K562 (cell line): ENCODE results near the gene PGAP3. TPM values are rescaled to one million over a fixed set of nuclear protein-coding genes. Genes with fewer than 3 reads are reported as not detected.

Experiments
- ATAC-seq: fragments of 200-7000 bp; cut with Tn5 transposase; 3 replicates; pipeline ENCODE4 v1.9.1; 2020; ENCODE audit warnings: moderate library complexity
- BruUV-seq: library from RNA; stranded (reverse); fragments of 400-500 nt; replicated peaks from 2 replicates; lab custom pipeline; 2021; lab: Mats Ljungman, UMichigan
- CTCF ChIA-PET: fragments of 300-600 bp; formaldehyde crosslinking; extraction: SDS; loops from one replicate; lab custom pipeline; 2021; ENCODE audit warnings: low intra/inter-chr PET ratio; lab: Yijun Ruan, JAX
- POLR2A ChIA-PET: fragments of 300-600, 350-650 bp; sonication (Branson Sonifier 250); formaldehyde crosslinking; extraction: SDS; loops from one replicate; lab custom pipeline; 2021; ENCODE audit warnings: antibody characterized with exemption, inconsistent platforms; lab: Yijun Ruan, JAX
- DNase-seq, 4 experiments: peaks; one replicate each; pipeline versions ENCODE4 v3.0.0 to v3.0.0-alpha.2; 2011 to 2018; ENCODE audit warnings: low spot score in 3 of 4, mixed read lengths in 3 of 4; ENCODE audit errors: extremely low read depth in 1 of 4
- FAIRE-seq: peaks from 2 replicates; lab custom pipeline; 2011; peaks lifted over from hg19 to GRCh38; lab: Jason Lieb, UNC
- H2AFZ ChIP-seq: 2 replicates; pipeline ENCODE4 v1.6.0; 2011; ENCODE audit warnings: low read depth, low read length, control low read depth, inconsistent platforms
- H3K27ac ChIP-seq: fragments of 200-600 bp; 3 replicates; pipeline ENCODE4 v1.8.0; 2011; ENCODE audit warnings: low read depth, mild to moderate bottlenecking, control low read depth, inconsistent platforms, low read length, moderate library complexity, mixed read lengths; ENCODE audit errors: extremely low read depth
- H3K27me3 ChIP-seq, 2 experiments: fragments of 300-600 bp in 1 of 2; 2 replicates in 1 of 2; 3 replicates in 1 of 2; pipeline versions ENCODE4 v1.6.0 to v1.8.0; 2011; ENCODE audit warnings: inconsistent platforms in 2 of 2, low read length in 2 of 2, mild to moderate bottlenecking in 1 of 2, mixed read lengths in 1 of 2, moderate library complexity in 1 of 2; ENCODE audit not compliant: control insufficient read depth in 2 of 2, insufficient read depth in 2 of 2
- H3K36me3 ChIP-seq: fragments of 300-600 bp; 3 replicates; pipeline ENCODE4 v1.8.0; 2011; ENCODE audit warnings: mild to moderate bottlenecking, low read length, inconsistent platforms; ENCODE audit not compliant: control insufficient read depth, insufficient read depth
- H3K4me1 ChIP-seq, 2 experiments: fragments of 200-600 bp in 1 of 2; replicated peaks in 1 of 2; 2 replicates in 1 of 2; 3 replicates in 1 of 2; pipeline versions ENCODE4 v1.5.1 to v1.8.0; 2011; ENCODE audit warnings: inconsistent platforms in 2 of 2, low read length in 2 of 2, mild to moderate bottlenecking in 1 of 2, mixed read lengths in 1 of 2, moderate library complexity in 1 of 2; ENCODE audit not compliant: control insufficient read depth in 2 of 2, insufficient read depth in 2 of 2
- H3K4me2 ChIP-seq: 2 replicates; pipeline ENCODE4 v1.6.1; 2011; ENCODE audit warnings: low read length, control low read depth, inconsistent platforms, mixed read lengths; ENCODE audit not compliant: insufficient read depth
- H3K4me3 ChIP-seq: fragments of 200-600 bp; sonication (generic), shearing (Covaris generic); 2 replicates; pipeline ENCODE4 v1.5.1; 2016; ENCODE audit warnings: control low read depth, inconsistent platforms
- H3K79me2 ChIP-seq: fragments of 200-600 bp; 3 replicates; pipeline ENCODE4 v1.8.0; 2011; ENCODE audit warnings: low read length, inconsistent platforms; ENCODE audit not compliant: control insufficient read depth, insufficient read depth
- H3K9ac ChIP-seq, 2 experiments: 2 replicates each; pipeline versions ENCODE4 v1.6.0 to v1.6.1; 2011; ENCODE audit warnings: low read depth in 2 of 2, low read length in 2 of 2, control low read depth in 1 of 2, inconsistent platforms in 1 of 2, mild to moderate bottlenecking in 1 of 2, mixed read lengths in 1 of 2; ENCODE audit not compliant: insufficient read depth in 1 of 2
- H3K9me1 ChIP-seq: one replicate; pipeline ENCODE4 v1.6.0; 2011; ENCODE audit warnings: inconsistent platforms, mild to moderate bottlenecking, low read length, moderate library complexity; ENCODE audit not compliant: control insufficient read depth, insufficient read depth
- H3K9me3 ChIP-seq: replicated peaks from 2 replicates; pipeline ENCODE4 v1.5.1; 2011; ENCODE audit warnings: low read depth, low read length, inconsistent platforms; ENCODE audit not compliant: control insufficient read depth, insufficient read depth
- H4K20me1 ChIP-seq: replicated peaks from 2 replicates; pipeline ENCODE4 v1.6.1; 2011; ENCODE audit warnings: low read length, inconsistent platforms, mixed read lengths; ENCODE audit not compliant: control insufficient read depth, insufficient read depth
- ADNP ChIP-seq: fragments of 200-800 bp; sonication (Bioruptor generic); IDR thresholded peaks from 2 replicates; pipeline ENCODE4 v1.6.1; 2016; ENCODE audit warnings: missing genetic modification characterization, missing compliant biosample characterization
- CBX1 ChIP-seq: sonication (generic); IDR thresholded peaks from 2 replicates; pipeline ENCODE4 v1.6.1; 2016; ENCODE audit warnings: antibody characterized with exemption, low read depth, mild to moderate bottlenecking
- CEBPZ ChIP-seq: fragments of 150-350 bp; IDR thresholded peaks from 2 replicates; pipeline ENCODE4 v1.6.1; 2014; ENCODE audit warnings: low read depth, mild to moderate bottlenecking, low read length, borderline replicate concordance
- CTCF ChIP-seq, 3 experiments: IDR thresholded peaks in 2 of 3; conservative IDR thresholded peaks in 1 of 3; 2 replicates each; pipeline ENCODE4 v1.5.1; 2011 to 2012; ENCODE audit warnings: low read length in 3 of 3, mild to moderate bottlenecking in 3 of 3, control low read depth in 2 of 3, improper control_type of control experiment in 1 of 3, inconsistent platforms in 1 of 3, low read depth in 1 of 3, mixed read lengths in 1 of 3, moderate library complexity in 1 of 3; ENCODE audit not compliant: insufficient read depth in 2 of 3
- ERF ChIP-seq: fragments of 450-650 bp; formaldehyde crosslinking; IDR thresholded peaks from 2 replicates; pipeline ENCODE4 v1.4.0; 2020; ENCODE audit warnings: mild to moderate bottlenecking, mixed read lengths
- MCM5 ChIP-seq: fragments of 450-650 bp; IDR thresholded peaks from 2 replicates; pipeline ENCODE4 v1.6.1; 2016; ENCODE audit warnings: low read depth
- NCOA4 ChIP-seq: fragments of 450-650 bp; IDR thresholded peaks from 2 replicates; pipeline ENCODE4 v1.6.1; 2018; ENCODE audit warnings: mild to moderate bottlenecking; ENCODE audit not compliant: partially characterized antibody
- RBM34 ChIP-seq: fragments of 200-400 bp; formaldehyde crosslinking; IDR thresholded peaks from 2 replicates; pipeline ENCODE4 v1.6.1; 2018; ENCODE audit warnings: low read length, borderline replicate concordance; ENCODE audit not compliant: insufficient read depth
- RNF2 ChIP-seq: sonication (generic); IDR thresholded peaks from 2 replicates; pipeline ENCODE4 v1.6.1; 2016
- SREBF1 ChIP-seq: fragments of 150-350 bp; IDR thresholded peaks from 2 replicates; pipeline ENCODE4 v1.6.1; 2014; ENCODE audit warnings: antibody characterized with exemption, low read depth, low read length, borderline replicate concordance
- STAT5B ChIP-seq: fragments of 250-450 bp; sonication (Bioruptor Pico); IDR thresholded peaks from 2 replicates; pipeline ENCODE4 v1.8.0; 2021; ENCODE audit warnings: mild to moderate bottlenecking, inconsistent platforms
- TRIM25 ChIP-seq: fragments of 450-650 bp; IDR thresholded peaks from 2 replicates; pipeline ENCODE4 v1.7.0; 2016; ENCODE audit warnings: borderline replicate concordance
- ZNF217 ChIP-seq: sonication (generic); formaldehyde crosslinking; IDR thresholded peaks from 2 replicates; pipeline ENCODE4 v1.8.0; 2022; ENCODE audit warnings: mild to moderate bottlenecking, missing genetic modification reagents
- ZNF589 ChIP-seq: fragments of 200-800 bp; sonication (Bioruptor generic); IDR thresholded peaks from 2 replicates; pipeline ENCODE4 v1.6.1; 2016; ENCODE audit warnings: low read depth, missing genetic modification characterization, missing compliant biosample characterization
- ZNF77 ChIP-seq: fragments of 250-450 bp; sonication (Bioruptor Pico); IDR thresholded peaks from 2 replicates; pipeline ENCODE4 v1.5.0; 2020
- WGBS: fragments of 100-300 bp; shearing (Covaris generic); methylation state at CpG from one replicate; pipeline ENCODE4 v1.1.6; 2016; ENCODE audit warnings: low coverage, mixed read lengths; ENCODE audit not compliant: insufficient coverage; ENCODE audit errors: missing lambda C conversion rate; 5-methylcytosine and 5-hydroxymethylcytosine counted together
- in situ Hi-C: fragments of 300-500 bp; cut with MboI; formaldehyde crosslinking; loops from 4 replicates; pipeline ENCODE4 v1.15.0; 2018; ENCODE audit warnings: inconsistent platforms, mixed read lengths
- intact Hi-C: fragments of 100-400 bp; cut with micrococcal nuclease; formaldehyde crosslinking; loops from 2 replicates; pipeline ENCODE4 v1.14.2; 2022
- polyA plus RNA-seq, 8 experiments: library from polyadenylated mRNA; depleted of rRNA in 4 of 8; stranded (reverse) in 5 of 8; unstranded in 3 of 8; fragments of >200 nt; fragmentation: Nextera tagmentation in 2 of 8; fragmentation: Illumina TruSeq in 1 of 8; extraction: Ambion mirVana in 2 of 8; extraction: Trizol in 1 of 8; gene quantifications; 2 replicates each; pipeline versions ENCODE4 v1.2.1 to v1.2.3, GENCODE V29; 2011 to 2014; ENCODE audit warnings: inconsistent platforms in 1 of 8, missing spikeins in 1 of 8
- total RNA-seq, 7 experiments: library from RNA; depleted of rRNA in 6 of 7; stranded (reverse); fragments of >200 nt in 6 of 7; fragmentation: Illumina TruSeq in 2 of 7; extraction: Trizol in 2 of 7; gene quantifications; 2 replicates each; pipeline versions ENCODE4 v1.2.1 to v1.2.3, GENCODE V29; 2011 to 2021; ENCODE audit warnings: low replicate concordance in 1 of 7

Gene PGAP3
- total and polyA plus RNA-seq, 9 of the 15 experiments (the other 6 are each of a cell fraction or from before 2014, with no cell fraction given), result 0.38 to 9.4 (median 4.5) TPM

- intact Hi-C loops, result no loop called here
- Histone ChIP-seq H3K9me1 (no peaks in the 10 kb centered on the region), H4K20me1 (no peaks in the 10 kb centered on the region), H3K4me3 (no peak overlapping the region), H3K36me3 (no peaks in the 10 kb centered on the region), H3K27ac (no peak overlapping the region), H3K4me2 (no peak overlapping the region), H3K9ac (no peak overlapping the region), H2AFZ (0 out of 2 replicates have a peak overlapping the region, but pooled peaks have one; percentile 12), H3K27me3 (no peaks in the 10 kb centered on the region), H3K4me1 (peaks cover 13 to 47% of the 10 kb centered on the region in 2 experiments), H3K9me3 (no peaks in the 10 kb centered on the region), H3K79me2 (no peaks in the 10 kb centered on the region)
- ChIA-PET POLR2A (interaction anchor here (0.6 to 1.3 kb wide), 2 partner anchors 16 to 586 kb away, joined by 3 read pairs; no protein-coding TSS in a partner anchor), CTCF (no interaction called here)
- 12% methylated on average over 6 of the region's 6 CpGs for WGBS
- FAIRE-seq (peak; percentile 54), DNase-seq (no peak), ATAC-seq (no peak)
- no TSS peak for BruUV-seq
- in situ Hi-C loops, result no loop called here
- TF ChIP-seq STAT5B (CRISPR knock-in tag), result no peak
- TF ChIP-seq NCOA4, result no peak
- no peak for TF ChIP-seq ADNP (tag)
- no peak for TF ChIP-seq ZNF589 (CRISPR knock-in tag)
- no peak for TF ChIP-seq TRIM25
- no peak for TF ChIP-seq ZNF77
- TF ChIP-seq CBX1, result no peak
- TF ChIP-seq RNF2, result no peak
- no peak for TF ChIP-seq SREBF1
- TF ChIP-seq CTCF (IDR thresholded peaks at IDR 0.05 in 2 of 3, conservative IDR thresholded peaks at IDR 0.05 in 1 of 3; ENCODE audit: insufficient read depth in 2 of 3, low read depth in 1 of 3, low read length in 3 of 3), result no peak
- TF ChIP-seq MCM5, result no peak
- TF ChIP-seq ERF, result no peak
- TF ChIP-seq ZNF217 (CRISPR knock-in tag), result no peak
- TF ChIP-seq CEBPZ, result no peak
- TF ChIP-seq RBM34, result no peak
These were observed 56.5 kb downstream of the PGAP3 start for GRCh38 chr17:39631403-39631802.
